Upper lobe of left lung (tissue), 6 donors: ENCODE results near the gene NID2. TPM values are rescaled to one million over a fixed set of nuclear protein-coding genes. Genes with fewer than 3 reads are reported as not detected.

ENCODE experiments used
- ATAC-seq, 2 donors: fragments of 200-7000 bp; cut with Tn5 transposase; one replicate each; pipeline ENCODE4 v1.9.1; 2022; ENCODE audit warnings: mild to moderate bottlenecking in 2 of 2, moderate library complexity in 2 of 2; ENCODE audit not compliant: low FRiP score in 2 of 2
- DNase-seq, 2 donors: peaks; one replicate each; pipeline ENCODE4 v3.0.0-alpha.2; 2019 to 2020
- H3K27ac ChIP-seq, 4 donors: fragments of 200-600 bp; sonication (generic); one replicate each; pipeline ENCODE4 v1.5.1; 2016 to 2019
- H3K27me3 ChIP-seq, 4 donors: fragments of 200-600 bp; sonication (generic); one replicate each; pipeline ENCODE4 v1.5.1; 2017 to 2019
- H3K36me3 ChIP-seq, 4 donors: fragments of 200-600 bp; sonication (generic); one replicate each; pipeline ENCODE4 v1.5.1; 2016 to 2019
- H3K4me1 ChIP-seq, 4 donors: fragments of 200-600 bp; sonication (generic); one replicate each; pipeline ENCODE4 v1.5.1; 2018 to 2019
- H3K4me3 ChIP-seq, 4 donors: fragments of 200-600 bp; sonication (generic); one replicate each; pipeline ENCODE4 v1.5.1; 2017 to 2019; ENCODE audit warnings: mild to moderate bottlenecking in 2 of 4, moderate library complexity in 1 of 4
- H3K9me3 ChIP-seq, 4 donors: fragments of 200-600 bp; sonication (generic); one replicate each; pipeline ENCODE4 v1.5.1; 2018 to 2019
- EP300 ChIP-seq, 4 donors: sonication (generic); formaldehyde crosslinking; IDR thresholded peaks; one replicate each; pipeline ENCODE4 v1.5.1; 2017; ENCODE audit warnings: antibody characterized with exemption in 4 of 4, control low read depth in 2 of 4
- POLR2A ChIP-seq, 4 donors: fragments of 450-650 bp; IDR thresholded peaks; one replicate each; pipeline ENCODE4 v1.5.1; 2016 to 2017; ENCODE audit warnings: antibody characterized with exemption in 4 of 4, mild to moderate bottlenecking in 2 of 4
- POLR2AphosphoS5 ChIP-seq, 2 donors: sonication (generic); formaldehyde crosslinking; IDR thresholded peaks; one replicate each; pipeline ENCODE4 v1.5.1; 2017; ENCODE audit warnings: antibody characterized with exemption in 2 of 2
- WGBS, 2 donors: methylation state at CpG; one replicate each; pipeline ENCODE4 v1.1.5; 2017 to 2018; 5-methylcytosine and 5-hydroxymethylcytosine counted together
- total RNA-seq, 6 donors: library from RNA; depleted of rRNA in 4 of 6; stranded (reverse); fragments of >200 nt in 4 of 6; gene quantifications; one replicate each; pipeline versions ENCODE4 v1.1.0 to v1.2.1, GENCODE V29; 2016 to 2021
- TF ChIP-seq, protein P1 (sequence below), 6 experiments: fragments of 450-650 bp in 4 of 6; fragments of 200-600 bp in 2 of 6; sonication (generic) in 2 of 6; IDR thresholded peaks; one replicate each; pipeline ENCODE4 v1.5.1; 2016 to 2019; ENCODE audit warnings: antibody characterized with exemption in 6 of 6
- donor health status: DM: no; HTN: no; CAD: no; lungs with moderate emphysema.
- donor health status: DM: no; HTN: yes; CAD: no; lungs with severe emphysema.

Gene NID2
- total RNA-seq, 6 donors from 2014 or later, result 4.9 to 33.5 (median 8.3) TPM

DNA sequence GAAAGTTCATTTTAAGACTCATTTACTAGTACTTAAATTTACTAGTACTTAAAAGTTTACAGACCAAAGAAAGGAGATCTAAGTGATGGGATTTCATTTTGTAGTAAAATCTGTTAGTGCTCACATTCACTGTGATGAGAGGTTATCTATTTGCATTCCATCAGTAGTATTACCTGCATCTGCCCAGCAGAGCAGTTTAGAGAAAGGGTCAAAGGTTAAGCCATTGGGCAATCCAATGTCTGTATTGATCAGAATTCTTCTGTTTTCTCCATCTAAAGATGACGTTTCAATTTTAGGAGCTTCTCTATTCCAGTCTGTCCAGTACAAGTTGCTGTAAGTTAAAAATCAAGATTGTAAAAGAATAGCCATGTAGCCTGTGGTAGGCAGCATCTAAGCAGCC lies 61.2 kb downstream of the NID2 start:
- Histone ChIP-seq H3K4me3 (no peak overlapping the region), H3K4me1 (peaks cover 0 to 12% (median 6%) of the 10 kb centered on the region in 4 donors), H3K27me3 (no peaks in the 10 kb centered on the region), H3K36me3 (peaks cover 35 to 98% (median 69%) of the 10 kb centered on the region in 4 donors), H3K27ac (no peak overlapping the region), H3K9me3 (no peaks in the 10 kb centered on the region)
- no peak for DNase-seq
- ATAC-seq, result no peak
- TF ChIP-seq EP300 (IDR thresholded peaks at IDR 0.05) (no peak), POLR2AphosphoS5 (IDR thresholded peaks at IDR 0.05) (no peak), POLR2A (IDR thresholded peaks at IDR 0.05) (no peak)
- TF ChIP-seq, protein P1, sequence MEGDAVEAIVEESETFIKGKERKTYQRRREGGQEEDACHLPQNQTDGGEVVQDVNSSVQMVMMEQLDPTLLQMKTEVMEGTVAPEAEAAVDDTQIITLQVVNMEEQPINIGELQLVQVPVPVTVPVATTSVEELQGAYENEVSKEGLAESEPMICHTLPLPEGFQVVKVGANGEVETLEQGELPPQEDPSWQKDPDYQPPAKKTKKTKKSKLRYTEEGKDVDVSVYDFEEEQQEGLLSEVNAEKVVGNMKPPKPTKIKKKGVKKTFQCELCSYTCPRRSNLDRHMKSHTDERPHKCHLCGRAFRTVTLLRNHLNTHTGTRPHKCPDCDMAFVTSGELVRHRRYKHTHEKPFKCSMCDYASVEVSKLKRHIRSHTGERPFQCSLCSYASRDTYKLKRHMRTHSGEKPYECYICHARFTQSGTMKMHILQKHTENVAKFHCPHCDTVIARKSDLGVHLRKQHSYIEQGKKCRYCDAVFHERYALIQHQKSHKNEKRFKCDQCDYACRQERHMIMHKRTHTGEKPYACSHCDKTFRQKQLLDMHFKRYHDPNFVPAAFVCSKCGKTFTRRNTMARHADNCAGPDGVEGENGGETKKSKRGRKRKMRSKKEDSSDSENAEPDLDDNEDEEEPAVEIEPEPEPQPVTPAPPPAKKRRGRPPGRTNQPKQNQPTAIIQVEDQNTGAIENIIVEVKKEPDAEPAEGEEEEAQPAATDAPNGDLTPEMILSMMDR (IDR thresholded peaks at IDR 0.05), result no peak
- 90 to 100% methylated on average over 1 of the region's 1 CpG for WGBS, 2 donors

DNA sequence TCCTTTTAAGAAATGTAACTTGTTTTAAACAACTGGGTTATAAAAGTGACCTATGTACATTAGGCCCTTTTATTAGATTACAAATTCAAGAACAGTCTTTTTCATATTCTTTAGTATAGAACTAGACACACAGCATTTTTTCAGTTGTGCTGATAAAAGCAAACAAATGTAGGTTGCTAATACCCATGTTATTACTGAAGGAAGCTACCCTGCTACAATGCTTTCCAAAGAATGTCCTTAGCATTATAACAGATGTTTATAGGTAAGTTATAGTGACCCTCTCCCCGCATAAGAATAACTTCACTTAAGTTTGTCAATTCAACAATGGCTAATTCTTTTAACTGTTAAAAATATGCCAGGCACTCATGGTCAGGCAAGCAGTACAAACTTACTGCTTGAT lies 61.6 kb downstream of the NID2 start:
- H3K4me1 ChIP-seq, result peaks cover 0 to 14% (median 5%) of the 10 kb centered on the region in 4 donors
- TF ChIP-seq POLR2AphosphoS5 (IDR thresholded peaks at IDR 0.05) (no peak), POLR2A (IDR thresholded peaks at IDR 0.05) (no peak), EP300 (IDR thresholded peaks at IDR 0.05) (no peak)
- TF ChIP-seq, protein P1 (IDR thresholded peaks at IDR 0.05), result no peak
- WGBS, 2 donors, result 33 to 86% methylated on average over 1 of the region's 1 CpG
- DNase-seq (no peak), ATAC-seq (no peak)
- H3K27me3 ChIP-seq, result no peaks in the 10 kb centered on the region
- H3K9me3 ChIP-seq, result no peaks in the 10 kb centered on the region
- H3K27ac ChIP-seq, result no peak overlapping the region
- H3K36me3 ChIP-seq, result peaks cover 38 to 100% (median 73%) of the 10 kb centered on the region in 4 donors
- no peak overlapping the region for H3K4me3 ChIP-seq

DNA sequence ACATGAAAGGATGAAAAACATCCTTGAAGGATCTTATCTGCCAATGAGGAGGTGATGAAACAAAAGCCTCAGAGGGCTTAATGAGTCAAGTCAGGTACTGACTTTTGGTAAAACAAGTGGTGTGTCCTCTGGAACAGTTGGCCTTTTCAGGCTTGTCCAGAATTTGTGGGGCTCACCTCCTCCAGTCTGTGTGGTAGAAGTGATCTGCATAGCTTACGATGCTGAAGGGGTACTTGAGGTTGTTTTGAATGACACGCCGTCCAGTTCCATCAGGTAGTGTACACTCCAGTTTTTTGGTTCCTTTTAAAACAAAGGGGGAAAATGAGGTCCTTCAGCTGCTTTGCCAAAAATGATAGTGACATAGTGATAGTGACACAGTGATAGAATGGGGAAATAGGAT lies 62.5 kb downstream of the NID2 start:
- no peak overlapping the region for H3K27ac ChIP-seq
- no peaks in the 10 kb centered on the region for H3K27me3 ChIP-seq
- WGBS, 2 donors, result 78 to 86% methylated on average over 3 of the region's 3 CpGs
- no peak for TF ChIP-seq POLR2AphosphoS5 (IDR thresholded peaks at IDR 0.05)
- TF ChIP-seq, protein P1 (IDR thresholded peaks at IDR 0.05), result no peak
- no peak for TF ChIP-seq POLR2A (IDR thresholded peaks at IDR 0.05)
- TF ChIP-seq EP300 (IDR thresholded peaks at IDR 0.05), result no peak
- H3K36me3 ChIP-seq, result peaks cover 46 to 100% (median 76%) of the 10 kb centered on the region in 4 donors
- no peaks in the 10 kb centered on the region for H3K9me3 ChIP-seq
- H3K4me1 ChIP-seq, result peaks cover 0 to 14% (median 4%) of the 10 kb centered on the region in 4 donors
- ATAC-seq, result no peak
- no peak overlapping the region for H3K4me3 ChIP-seq
- no peak for DNase-seq

DNA sequence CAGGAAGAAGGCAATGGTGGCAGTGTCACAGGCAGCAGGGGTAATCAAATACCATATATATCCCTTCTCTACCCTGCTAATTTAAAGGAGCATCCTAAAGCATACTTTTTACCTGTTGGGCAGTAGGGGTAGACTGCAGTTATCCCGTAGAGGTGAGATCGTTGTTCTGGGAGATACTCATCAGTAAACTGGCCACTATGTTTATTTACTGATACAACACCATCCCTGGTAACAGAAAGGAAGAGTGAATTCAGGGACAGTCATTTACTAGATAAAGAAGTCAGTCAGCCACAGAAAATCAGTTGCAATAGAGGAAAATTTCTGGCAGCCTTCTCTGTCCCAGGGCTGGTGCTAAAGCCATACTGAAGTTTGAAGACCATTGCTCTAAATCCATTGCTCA lies 63.2 kb downstream of the NID2 start:
- ATAC-seq (no peak), DNase-seq (no peak)
- Histone ChIP-seq H3K9me3 (no peaks in the 10 kb centered on the region), H3K36me3 (peaks cover 46 to 100% (median 72%) of the 10 kb centered on the region in 4 donors), H3K4me1 (peaks cover 0 to 14% (median 4%) of the 10 kb centered on the region in 4 donors), H3K4me3 (no peak overlapping the region), H3K27me3 (no peaks in the 10 kb centered on the region), H3K27ac (no peak overlapping the region)
- TF ChIP-seq POLR2A (IDR thresholded peaks at IDR 0.05) (no peak), EP300 (IDR thresholded peaks at IDR 0.05) (no peak)
- WGBS, 2 donors, result 49 to 61% methylated on average over 2 of the region's 2 CpGs

DNA sequence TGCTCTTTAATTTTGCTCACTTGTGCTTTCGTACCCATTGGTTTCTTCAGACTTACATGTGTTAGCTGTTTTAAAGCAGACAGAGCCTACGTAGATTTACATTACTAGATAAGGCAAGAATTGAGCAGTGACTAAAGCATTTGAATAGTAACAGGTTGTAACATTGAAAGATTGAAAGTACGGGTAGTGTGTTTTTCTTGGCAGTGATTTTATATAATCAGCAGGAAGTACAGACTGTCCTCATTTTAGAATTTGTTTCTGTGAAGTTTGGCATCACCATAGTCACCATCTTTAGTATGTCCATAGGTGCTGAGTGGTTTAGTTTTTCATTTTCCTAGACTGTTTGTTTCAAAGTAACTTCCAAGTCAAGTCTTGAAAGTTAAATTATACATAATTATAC lies 65.5 kb downstream of the NID2 start:
- Histone ChIP-seq H3K27ac (peak overlapping the region in 3 of 4 donors; percentile 7 to 42 (median 11)), H3K36me3 (peaks cover 34 to 100% (median 58%) of the 10 kb centered on the region in 4 donors), H3K9me3 (no peaks in the 10 kb centered on the region), H3K4me3 (no peak overlapping the region), H3K27me3 (no peaks in the 10 kb centered on the region), H3K4me1 (peaks cover 0 to 14% (median 4%) of the 10 kb centered on the region in 4 donors)
- ATAC-seq (no peak), DNase-seq (no peak)
- 68 to 71% methylated on average over 3 of the region's 3 CpGs for WGBS, 2 donors
- TF ChIP-seq EP300 (IDR thresholded peaks at IDR 0.05), result peak in 1 of 4 donors; percentile 39
- no peak for TF ChIP-seq POLR2AphosphoS5 (IDR thresholded peaks at IDR 0.05)

DNA sequence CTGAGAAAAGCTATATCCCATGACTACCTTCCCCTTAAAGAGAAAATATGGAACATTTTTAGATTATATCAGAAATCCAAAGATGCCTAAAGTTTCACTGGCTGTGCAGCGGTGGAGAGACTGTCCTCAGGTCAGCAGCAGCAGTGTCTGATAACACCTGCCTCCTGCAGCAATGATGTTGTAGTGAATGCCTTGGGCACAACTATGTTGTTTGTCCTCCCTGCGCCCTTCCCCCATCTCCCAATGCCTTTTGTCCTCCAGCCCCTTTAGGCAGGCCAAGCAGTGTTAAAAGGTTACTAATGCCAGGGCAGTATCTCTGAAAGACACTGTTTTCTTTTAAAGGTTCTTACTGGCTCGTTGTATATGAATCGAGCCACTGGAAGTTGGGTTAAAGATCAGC lies 66.3 kb downstream of the NID2 start:
- H3K4me3 ChIP-seq, result no peak overlapping the region
- DNase-seq, result no peak
- H3K36me3 ChIP-seq, result peaks cover 34 to 100% (median 53%) of the 10 kb centered on the region in 4 donors
- no peaks in the 10 kb centered on the region for H3K27me3 ChIP-seq
- ATAC-seq, result no peak
- 84% methylated on average over 4 of the region's 4 CpGs for WGBS, 2 donors
- no peak for TF ChIP-seq POLR2AphosphoS5 (IDR thresholded peaks at IDR 0.05)
- no peaks in the 10 kb centered on the region for H3K9me3 ChIP-seq
- peaks cover 0 to 14% (median 4%) of the 10 kb centered on the region in 4 donors for H3K4me1 ChIP-seq
- peak overlapping the region in 1 of 4 donors; percentile 7 for H3K27ac ChIP-seq
